K562 (cell line): ENCODE results near the gene COX4I2. TPM values are rescaled to one million over a fixed set of nuclear protein-coding genes. Genes with fewer than 3 reads are reported as not detected.

Experiments
- ATAC-seq: fragments of 200-7000 bp; cut with Tn5 transposase; 3 replicates; pipeline ENCODE4 v1.9.1; 2020; ENCODE audit warnings: moderate library complexity
- BruUV-seq: library from RNA; stranded (reverse); fragments of 400-500 nt; replicated peaks from 2 replicates; lab custom pipeline; 2021; lab: Mats Ljungman, UMichigan
- CTCF ChIA-PET: fragments of 300-600 bp; formaldehyde crosslinking; extraction: SDS; loops from one replicate; lab custom pipeline; 2021; ENCODE audit warnings: low intra/inter-chr PET ratio; lab: Yijun Ruan, JAX
- POLR2A ChIA-PET: fragments of 300-600, 350-650 bp; sonication (Branson Sonifier 250); formaldehyde crosslinking; extraction: SDS; loops from one replicate; lab custom pipeline; 2021; ENCODE audit warnings: antibody characterized with exemption, inconsistent platforms; lab: Yijun Ruan, JAX
- DNase-seq, 4 experiments: peaks; one replicate each; pipeline versions ENCODE4 v3.0.0 to v3.0.0-alpha.2; 2011 to 2018; ENCODE audit warnings: low spot score in 3 of 4, mixed read lengths in 3 of 4; ENCODE audit errors: extremely low read depth in 1 of 4
- FAIRE-seq: peaks from 2 replicates; lab custom pipeline; 2011; peaks lifted over from hg19 to GRCh38; lab: Jason Lieb, UNC
- H2AFZ ChIP-seq: 2 replicates; pipeline ENCODE4 v1.6.0; 2011; ENCODE audit warnings: low read depth, low read length, control low read depth, inconsistent platforms
- H3K27ac ChIP-seq: fragments of 200-600 bp; 3 replicates; pipeline ENCODE4 v1.8.0; 2011; ENCODE audit warnings: low read depth, mild to moderate bottlenecking, control low read depth, inconsistent platforms, low read length, moderate library complexity, mixed read lengths; ENCODE audit errors: extremely low read depth
- H3K27me3 ChIP-seq, 2 experiments: fragments of 300-600 bp in 1 of 2; 2 replicates in 1 of 2; 3 replicates in 1 of 2; pipeline versions ENCODE4 v1.6.0 to v1.8.0; 2011; ENCODE audit warnings: inconsistent platforms in 2 of 2, low read length in 2 of 2, mild to moderate bottlenecking in 1 of 2, mixed read lengths in 1 of 2, moderate library complexity in 1 of 2; ENCODE audit not compliant: control insufficient read depth in 2 of 2, insufficient read depth in 2 of 2
- H3K36me3 ChIP-seq: fragments of 300-600 bp; 3 replicates; pipeline ENCODE4 v1.8.0; 2011; ENCODE audit warnings: mild to moderate bottlenecking, low read length, inconsistent platforms; ENCODE audit not compliant: control insufficient read depth, insufficient read depth
- H3K4me1 ChIP-seq, 2 experiments: fragments of 200-600 bp in 1 of 2; replicated peaks in 1 of 2; 2 replicates in 1 of 2; 3 replicates in 1 of 2; pipeline versions ENCODE4 v1.5.1 to v1.8.0; 2011; ENCODE audit warnings: inconsistent platforms in 2 of 2, low read length in 2 of 2, mild to moderate bottlenecking in 1 of 2, mixed read lengths in 1 of 2, moderate library complexity in 1 of 2; ENCODE audit not compliant: control insufficient read depth in 2 of 2, insufficient read depth in 2 of 2
- H3K4me2 ChIP-seq: 2 replicates; pipeline ENCODE4 v1.6.1; 2011; ENCODE audit warnings: low read length, control low read depth, inconsistent platforms, mixed read lengths; ENCODE audit not compliant: insufficient read depth
- H3K4me3 ChIP-seq: fragments of 200-600 bp; sonication (generic), shearing (Covaris generic); 2 replicates; pipeline ENCODE4 v1.5.1; 2016; ENCODE audit warnings: control low read depth, inconsistent platforms
- H3K79me2 ChIP-seq: fragments of 200-600 bp; 3 replicates; pipeline ENCODE4 v1.8.0; 2011; ENCODE audit warnings: low read length, inconsistent platforms; ENCODE audit not compliant: control insufficient read depth, insufficient read depth
- H3K9ac ChIP-seq, 2 experiments: 2 replicates each; pipeline versions ENCODE4 v1.6.0 to v1.6.1; 2011; ENCODE audit warnings: low read depth in 2 of 2, low read length in 2 of 2, control low read depth in 1 of 2, inconsistent platforms in 1 of 2, mild to moderate bottlenecking in 1 of 2, mixed read lengths in 1 of 2; ENCODE audit not compliant: insufficient read depth in 1 of 2
- H3K9me1 ChIP-seq: one replicate; pipeline ENCODE4 v1.6.0; 2011; ENCODE audit warnings: inconsistent platforms, mild to moderate bottlenecking, low read length, moderate library complexity; ENCODE audit not compliant: control insufficient read depth, insufficient read depth
- H3K9me3 ChIP-seq: replicated peaks from 2 replicates; pipeline ENCODE4 v1.5.1; 2011; ENCODE audit warnings: low read depth, low read length, inconsistent platforms; ENCODE audit not compliant: control insufficient read depth, insufficient read depth
- H4K20me1 ChIP-seq: replicated peaks from 2 replicates; pipeline ENCODE4 v1.6.1; 2011; ENCODE audit warnings: low read length, inconsistent platforms, mixed read lengths; ENCODE audit not compliant: control insufficient read depth, insufficient read depth
- ADNP ChIP-seq: fragments of 200-800 bp; sonication (Bioruptor generic); IDR thresholded peaks from 2 replicates; pipeline ENCODE4 v1.6.1; 2016; ENCODE audit warnings: missing genetic modification characterization, missing compliant biosample characterization
- CHD4 ChIP-seq: fragments of 200-600 bp; sonication (generic); IDR thresholded peaks from 3 replicates; pipeline ENCODE4 v1.6.1; 2012; ENCODE audit warnings: low read depth, mild to moderate bottlenecking, mixed read lengths, low read length, inconsistent platforms; ENCODE audit not compliant: insufficient read depth, insufficient replicate concordance, poor library complexity, severe bottlenecking
- DDX20 ChIP-seq: fragments of 450-650 bp; IDR thresholded peaks from 2 replicates; pipeline ENCODE4 v1.6.1; 2016; ENCODE audit warnings: missing genetic modification characterization, low read depth, mild to moderate bottlenecking, missing compliant biosample characterization, moderate library complexity
- ESRRA ChIP-seq: fragments of 450-650 bp; IDR thresholded peaks from 2 replicates; pipeline ENCODE4 v1.6.1; 2014; ENCODE audit warnings: low read depth, mild to moderate bottlenecking, moderate library complexity, borderline replicate concordance
- ESRRB ChIP-seq: fragments of 250-450 bp; sonication (Bioruptor Pico); IDR thresholded peaks from 2 replicates; pipeline ENCODE4 v1.5.0; 2020; ENCODE audit warnings: mild to moderate bottlenecking, moderate library complexity, borderline replicate concordance
- FOXM1 ChIP-seq, 2 experiments: fragments of 450-650 bp in 1 of 2; sonication (generic) in 1 of 2; formaldehyde crosslinking in 1 of 2; IDR thresholded peaks; 2 replicates each; pipeline versions ENCODE4 v1.6.1 to v1.9.0; 2017 to 2022; ENCODE audit warnings: low read depth in 2 of 2, mild to moderate bottlenecking in 2 of 2, missing genetic modification reagents in 1 of 2, moderate library complexity in 1 of 2
- HDAC1 ChIP-seq, 2 experiments: fragments of 450-650 bp; IDR thresholded peaks; 2 replicates each; pipeline ENCODE4 v1.6.1; 2016 to 2017; ENCODE audit warnings: inconsistent platforms in 1 of 2, mild to moderate bottlenecking in 1 of 2, moderate library complexity in 1 of 2
- HDAC2 ChIP-seq: fragments of 450-650 bp; IDR thresholded peaks from 2 replicates; pipeline ENCODE4 v1.6.1; 2016; ENCODE audit warnings: mild to moderate bottlenecking
- ILF3 ChIP-seq: fragments of 450-650 bp; IDR thresholded peaks from 2 replicates; pipeline ENCODE4 v1.6.1; 2018; ENCODE audit warnings: antibody characterized with exemption, mild to moderate bottlenecking, moderate library complexity, borderline replicate concordance
- KAT7 ChIP-seq: sonication (generic); formaldehyde crosslinking; IDR thresholded peaks from 2 replicates; pipeline ENCODE4 v1.8.0; 2022; ENCODE audit warnings: missing genetic modification reagents, mild to moderate bottlenecking, borderline replicate concordance
- KAT8 ChIP-seq: fragments of 450-650 bp; IDR thresholded peaks from 2 replicates; pipeline ENCODE4 v1.6.1; 2016; ENCODE audit warnings: low read depth, mild to moderate bottlenecking
- KDM1A ChIP-seq, 2 experiments: fragments of 450-650 bp; IDR thresholded peaks; 2 replicates each; pipeline ENCODE4 v1.6.1; 2016; ENCODE audit warnings: mild to moderate bottlenecking in 2 of 2
- NFIX ChIP-seq: fragments of 250-450 bp; sonication (Bioruptor Pico); IDR thresholded peaks from 2 replicates; pipeline ENCODE4 v1.4.0; 2020; ENCODE audit warnings: low read depth, mild to moderate bottlenecking, moderate library complexity
- RBM25 ChIP-seq: fragments of 200-400 bp; formaldehyde crosslinking; IDR thresholded peaks from 2 replicates; pipeline ENCODE4 v1.6.1; 2018; ENCODE audit warnings: low read length, low read depth, moderate library complexity; ENCODE audit not compliant: severe bottlenecking
- SAFB2 ChIP-seq: fragments of 200-400 bp; formaldehyde crosslinking; IDR thresholded peaks from 2 replicates; pipeline ENCODE4 v1.6.1; 2018; ENCODE audit warnings: borderline replicate concordance, low read length, low read depth, moderate library complexity; ENCODE audit not compliant: severe bottlenecking
- STAT5B ChIP-seq: fragments of 250-450 bp; sonication (Bioruptor Pico); IDR thresholded peaks from 2 replicates; pipeline ENCODE4 v1.8.0; 2021; ENCODE audit warnings: mild to moderate bottlenecking, inconsistent platforms
- TAF7 ChIP-seq: fragments of 450-650 bp; IDR thresholded peaks from 2 replicates; pipeline ENCODE4 v1.6.1; 2016; ENCODE audit warnings: missing genetic modification characterization, missing compliant biosample characterization
- ZFP36 ChIP-seq: fragments of 150-350 bp; IDR thresholded peaks from 2 replicates; pipeline ENCODE4 v1.6.1; 2018; ENCODE audit warnings: low read length, low read depth; ENCODE audit not compliant: partially characterized antibody
- ZHX1 ChIP-seq: fragments of 150-350 bp; conservative IDR thresholded peaks from 2 replicates; pipeline ENCODE4 v1.6.1; 2014; ENCODE audit warnings: low read length
- ZKSCAN1 ChIP-seq: fragments of 150-350 bp; IDR thresholded peaks from 2 replicates; pipeline ENCODE4 v1.6.1; 2016; ENCODE audit warnings: low read depth, low read length
- ZNF197 ChIP-seq: fragments of 200-800 bp; sonication (Bioruptor generic); IDR thresholded peaks from 2 replicates; pipeline ENCODE4 v1.6.1; 2016; ENCODE audit warnings: low read depth, missing genetic modification characterization, missing compliant biosample characterization
- ZNF75A ChIP-seq: fragments of 450-650 bp; formaldehyde crosslinking; IDR thresholded peaks from 2 replicates; pipeline ENCODE4 v1.4.0; 2020; ENCODE audit warnings: mild to moderate bottlenecking
- WGBS: fragments of 100-300 bp; shearing (Covaris generic); methylation state at CpG from one replicate; pipeline ENCODE4 v1.1.6; 2016; ENCODE audit warnings: low coverage, mixed read lengths; ENCODE audit not compliant: insufficient coverage; ENCODE audit errors: missing lambda C conversion rate; 5-methylcytosine and 5-hydroxymethylcytosine counted together
- in situ Hi-C: fragments of 300-500 bp; cut with MboI; formaldehyde crosslinking; loops from 4 replicates; pipeline ENCODE4 v1.15.0; 2018; ENCODE audit warnings: inconsistent platforms, mixed read lengths
- intact Hi-C: fragments of 100-400 bp; cut with micrococcal nuclease; formaldehyde crosslinking; loops from 2 replicates; pipeline ENCODE4 v1.14.2; 2022
- polyA plus RNA-seq, 8 experiments: library from polyadenylated mRNA; depleted of rRNA in 4 of 8; stranded (reverse) in 5 of 8; unstranded in 3 of 8; fragments of >200 nt; fragmentation: Nextera tagmentation in 2 of 8; fragmentation: Illumina TruSeq in 1 of 8; extraction: Ambion mirVana in 2 of 8; extraction: Trizol in 1 of 8; gene quantifications; 2 replicates each; pipeline versions ENCODE4 v1.2.1 to v1.2.3, GENCODE V29; 2011 to 2014; ENCODE audit warnings: inconsistent platforms in 1 of 8, missing spikeins in 1 of 8
- total RNA-seq, 7 experiments: library from RNA; depleted of rRNA in 6 of 7; stranded (reverse); fragments of >200 nt in 6 of 7; fragmentation: Illumina TruSeq in 2 of 7; extraction: Trizol in 2 of 7; gene quantifications; 2 replicates each; pipeline versions ENCODE4 v1.2.1 to v1.2.3, GENCODE V29; 2011 to 2021; ENCODE audit warnings: low replicate concordance in 1 of 7

The COX4I2 gene
- total and polyA plus RNA-seq, 9 of the 15 experiments (the other 6 are each of a cell fraction or from before 2014, with no cell fraction given): not detected

GRCh38 chr20:31595380-31595653 is 42.4 kb upstream of the COX4I2 start:
- no peaks in the 10 kb centered on the region for H3K9me1 ChIP-seq
- intact Hi-C loops: no loop called here
- TF ChIP-seq HDAC1 (IDR thresholded peaks at IDR 0.05) (peak in 1 of 2 experiments; percentile 77; a peak in 1 of 4 replicates), SAFB2 (no peak), NFIX (no peak), ZFP36 (peak; percentile 92), KAT7 (no peak), FOXM1 (IDR thresholded peaks at IDR 0.05; ENCODE audit: low read depth) (0 out of 2 replicates have a peak, but pooled peaks have one; percentile 27), FOXM1 (CRISPR knock-in tag; IDR thresholded peaks at IDR 0.05; ENCODE audit: low read depth) (no peak), ZKSCAN1 (no peak), ESRRA (no peak), ZNF197 (CRISPR knock-in tag) (no peak), STAT5B (CRISPR knock-in tag) (no peak), TAF7 (tag) (no peak), DDX20 (tag) (no peak), ESRRB (CRISPR knock-in tag) (no peak), CHD4 (peak; percentile 79), ILF3 (no peak), KAT8 (no peak), ZNF75A (no peak), KDM1A (IDR thresholded peaks at IDR 0.05) (peak; percentile 88 to 95; a peak in 3 of 4 replicates), HDAC2 (peak; percentile 92), ADNP (tag) (peak; percentile 85; the same call in 1 of the 2 replicates), ZHX1 (no peak), RBM25 (peak; percentile 95)

More at GRCh38 chr20:31595380-31595653, 42.4 kb upstream of the COX4I2 start:
- Histone ChIP-seq H3K36me3 (no peaks in the 10 kb centered on the region), H3K4me1 (peaks cover 28 to 35% of the 10 kb centered on the region in 2 experiments), H3K27me3 (no peaks in the 10 kb centered on the region), H3K4me3 (no peak overlapping the region), H3K79me2 (no peaks in the 10 kb centered on the region; the same call in 2 of the 3 replicates), H4K20me1 (no peaks in the 10 kb centered on the region), H2AFZ (peak overlapping the region; percentile 80), H3K27ac (peak overlapping the region; percentile 47; the same call in 2 of the 3 replicates), H3K9ac (peak overlapping the region; percentile 36 to 85; a peak in 1 of 4 replicates), H3K9me3 (no peaks in the 10 kb centered on the region), H3K4me2 (no peak overlapping the region)
- ChIA-PET POLR2A (interaction anchor here (2.4 kb wide), 1 partner anchor 10 kb away, joined by 17 read pairs; the partner anchor contains the start of gene ID1), CTCF (interaction anchor here (0.5 kb wide), 1 partner anchor 113 kb away, joined by 3 read pairs; no protein-coding TSS in a partner anchor)
- FAIRE-seq: peak; percentile 51
- in situ Hi-C loops: loop anchor here (25.0 kb wide), 1 partner anchor 1042 kb away; no protein-coding TSS in a partner anchor
- no peak for DNase-seq
- no peak for ATAC-seq
- WGBS: 63% methylated on average over 3 of the region's 3 CpGs
- no TSS peak for BruUV-seq
